IPS-15b (cell line): ENCODE results near the gene TMEM255B.

Source experiments
- H3K27me3 ChIP-seq: one replicate; pipeline ENCODE4 v1.6.1; 2013; ENCODE audit warnings: low read length; ENCODE audit not compliant: control insufficient read depth, insufficient read depth
- H3K36me3 ChIP-seq: one replicate; pipeline ENCODE4 v1.6.1; 2013; ENCODE audit warnings: low read length; ENCODE audit not compliant: control insufficient read depth, insufficient read depth
- H3K4me1 ChIP-seq: one replicate; pipeline ENCODE4 v1.6.1; 2013; ENCODE audit warnings: mild to moderate bottlenecking, low read length; ENCODE audit not compliant: control insufficient read depth, insufficient read depth
- H3K4me3 ChIP-seq: one replicate; pipeline ENCODE4 v1.5.1; 2013; ENCODE audit warnings: low read depth, low read length
- H3K9ac ChIP-seq: one replicate; pipeline ENCODE4 v1.6.1; 2013; ENCODE audit warnings: low read depth, mild to moderate bottlenecking, low read length
- H3K9me3 ChIP-seq: one replicate; pipeline ENCODE4 v1.6.1; 2013; ENCODE audit warnings: mild to moderate bottlenecking, low read length; ENCODE audit not compliant: control insufficient read depth, insufficient read depth

TMEM255B gene

DNA sequence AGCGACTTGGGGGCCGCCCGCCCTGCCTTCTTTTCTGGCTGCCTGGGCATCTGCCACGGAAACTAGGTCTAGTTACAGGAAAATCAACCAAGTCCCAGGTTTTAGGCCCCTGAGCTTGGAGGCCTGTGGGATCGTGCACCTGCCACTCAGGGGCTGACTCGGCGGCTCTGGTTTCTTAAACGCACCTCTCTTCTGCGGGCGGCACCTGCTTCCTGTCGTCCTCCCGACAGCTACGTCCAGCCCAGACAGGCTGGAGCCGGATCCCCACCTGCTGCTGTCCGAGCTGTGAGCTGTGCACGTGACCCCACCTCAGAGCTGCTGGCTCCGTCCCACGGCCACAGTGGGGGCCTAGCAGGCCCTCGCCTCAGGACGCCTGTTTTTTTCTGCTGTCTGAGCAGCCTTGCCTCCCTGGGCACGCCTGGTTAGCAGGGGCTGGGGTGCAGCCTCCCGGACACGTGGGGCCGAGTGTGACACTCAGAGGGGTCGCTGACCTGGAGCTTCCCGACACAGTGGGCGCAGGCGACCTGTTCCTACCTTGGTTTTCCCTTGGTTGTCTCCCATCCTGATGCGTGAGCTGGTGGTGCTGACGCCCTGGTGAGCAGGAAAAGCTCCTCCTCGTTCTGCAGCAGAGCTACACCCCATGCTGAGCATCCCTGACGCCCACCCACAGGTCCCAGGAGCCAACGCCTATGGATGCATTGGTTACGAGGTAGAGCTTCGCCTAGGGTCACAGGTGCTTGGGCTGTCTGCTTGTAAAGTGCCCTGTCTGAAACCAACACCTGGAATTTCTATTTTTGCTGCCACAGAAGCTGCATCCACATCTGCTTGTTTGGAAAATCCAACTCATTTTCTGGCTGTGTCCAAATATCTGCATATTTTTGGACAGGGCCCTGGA, 17.5 kb downstream of the TMEM255B start:
- Histone ChIP-seq H3K36me3 (no peaks in the 10 kb centered on the region), H3K4me1 (no peaks in the 10 kb centered on the region), H3K9ac (no peak overlapping the region), H3K9me3 (no peaks in the 10 kb centered on the region), H3K4me3 (no peak overlapping the region), H3K27me3 (no peaks in the 10 kb centered on the region)

DNA sequence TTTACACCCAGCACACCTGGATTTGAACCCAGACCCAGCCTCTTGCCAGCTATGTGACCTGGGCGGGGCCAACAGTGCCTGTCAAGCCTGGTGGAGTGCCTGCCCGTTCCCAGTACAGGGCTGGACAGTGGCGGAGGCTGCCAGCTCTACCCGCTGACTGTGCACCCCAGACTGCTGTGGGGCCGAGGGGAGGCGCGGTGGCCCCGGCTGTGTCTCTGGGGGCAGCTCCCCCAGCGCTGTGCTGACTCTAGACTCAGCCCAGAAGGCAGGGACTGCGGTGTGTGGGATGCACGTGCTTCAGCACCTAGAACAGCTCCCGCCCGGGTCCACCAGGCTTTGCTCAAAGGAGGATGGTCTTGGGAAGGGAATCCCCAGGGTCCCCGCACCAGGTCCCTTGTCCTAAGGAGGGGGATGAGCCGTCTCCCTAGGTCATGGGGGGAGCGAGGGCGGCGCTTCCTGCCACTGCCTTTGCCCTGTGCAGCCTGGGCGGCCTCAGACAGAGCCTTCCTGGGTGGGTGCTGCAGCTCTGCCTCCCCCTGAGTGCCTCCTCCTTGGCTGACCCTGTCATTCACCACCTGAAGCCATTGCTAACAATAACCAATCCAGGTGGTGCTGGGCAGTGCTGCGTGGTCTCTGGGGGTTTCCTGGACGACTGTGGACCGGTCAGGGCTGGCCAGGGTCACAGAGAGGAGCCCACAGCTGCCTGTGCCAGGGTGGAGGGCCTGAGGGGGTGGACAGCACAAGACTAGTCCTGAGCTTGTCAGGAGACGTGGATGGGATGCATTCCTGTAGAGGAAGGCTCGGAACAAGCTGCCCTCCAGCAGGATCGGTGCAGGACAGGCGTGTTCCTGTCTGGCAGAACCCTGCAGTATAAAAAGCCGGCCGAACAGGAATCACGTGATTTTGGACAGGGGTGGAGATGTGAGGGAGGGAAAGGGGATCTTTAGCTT, 18.6 kb downstream of the TMEM255B start:
- Histone ChIP-seq H3K9me3 (no peaks in the 10 kb centered on the region), H3K36me3 (no peaks in the 10 kb centered on the region), H3K4me1 (no peaks in the 10 kb centered on the region), H3K4me3 (no peak overlapping the region), H3K9ac (no peak overlapping the region), H3K27me3 (no peaks in the 10 kb centered on the region)

DNA sequence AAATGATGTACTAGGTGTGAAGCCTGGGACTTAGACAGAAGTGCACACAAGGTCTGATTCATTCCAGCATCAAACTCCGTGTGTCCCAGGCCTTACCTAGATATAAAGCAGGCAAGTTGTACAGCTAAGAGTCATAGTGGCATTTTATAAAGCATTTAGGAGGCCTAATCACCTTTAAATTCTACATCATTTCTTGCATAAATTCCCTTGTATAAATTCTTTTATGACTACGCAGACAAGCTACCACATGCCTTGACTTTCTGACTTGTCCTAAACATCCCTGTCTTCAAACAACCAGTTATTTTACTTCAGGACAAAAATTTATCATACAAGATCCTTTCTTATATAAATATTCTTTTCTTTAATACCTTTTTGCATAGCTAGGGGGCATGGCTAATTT, 22.5 kb downstream of the TMEM255B start:
- no peaks in the 10 kb centered on the region for H3K36me3 ChIP-seq
- H3K9ac ChIP-seq = no peak overlapping the region
- H3K27me3 ChIP-seq = no peaks in the 10 kb centered on the region
- H3K4me3 ChIP-seq = no peak overlapping the region
- H3K9me3 ChIP-seq = no peaks in the 10 kb centered on the region
- no peaks in the 10 kb centered on the region for H3K4me1 ChIP-seq

DNA sequence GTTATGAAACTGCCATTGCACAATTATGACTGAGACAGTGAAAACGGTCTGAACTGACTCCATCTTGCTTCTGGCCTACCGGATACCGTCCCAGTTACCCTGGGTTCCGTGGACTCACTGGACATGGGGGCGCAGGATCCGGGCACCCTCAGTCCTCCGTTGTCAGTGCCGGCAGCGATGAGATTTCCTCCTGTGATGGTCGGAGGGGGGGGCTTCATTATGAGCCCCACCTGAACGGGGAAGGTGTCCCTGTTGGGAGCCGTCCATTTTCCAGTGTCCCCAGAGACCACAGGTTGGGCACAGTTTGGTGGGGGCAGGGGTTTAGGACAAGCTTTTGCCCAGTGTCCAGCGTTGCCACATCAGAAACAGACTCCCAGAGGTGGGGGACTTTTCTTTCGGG, 23.4 kb downstream of the TMEM255B start:
- Histone ChIP-seq H3K27me3 (no peaks in the 10 kb centered on the region), H3K36me3 (no peaks in the 10 kb centered on the region), H3K9me3 (no peaks in the 10 kb centered on the region)

DNA sequence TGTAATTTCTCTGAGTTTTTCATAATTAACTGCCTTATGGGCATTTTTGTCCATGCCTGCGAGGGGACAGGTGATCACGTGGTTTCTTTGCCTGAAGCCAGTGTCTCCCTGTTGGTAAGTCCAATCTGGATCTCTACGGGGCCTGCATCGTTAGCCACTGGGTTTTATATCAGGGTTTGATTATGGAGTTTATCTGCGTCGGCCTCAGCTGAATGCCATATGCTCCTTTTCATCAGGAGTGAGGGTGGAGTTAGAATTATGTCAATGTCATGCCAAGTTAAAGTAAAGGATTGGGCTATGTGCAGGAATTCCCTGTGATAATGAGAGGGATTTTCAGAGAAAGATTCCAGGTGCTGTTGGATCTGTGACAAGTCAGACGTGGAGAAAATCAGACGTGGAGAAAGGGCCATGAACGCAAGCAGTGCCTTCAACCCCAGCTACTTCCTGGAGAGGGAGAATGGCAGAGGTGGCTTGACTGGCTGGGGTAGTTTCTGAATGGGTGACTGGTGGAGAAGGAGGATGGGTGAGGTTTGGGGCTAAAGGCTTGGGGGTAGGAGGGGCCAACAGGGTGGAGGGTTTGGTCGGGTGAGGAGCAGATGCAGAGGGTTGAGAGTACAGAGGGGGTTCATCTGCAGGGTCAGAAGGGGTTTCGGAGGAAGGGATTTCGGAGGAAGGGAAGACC, 24.3 kb downstream of the TMEM255B start:
- Histone ChIP-seq H3K9me3 (no peaks in the 10 kb centered on the region), H3K27me3 (no peaks in the 10 kb centered on the region), H3K9ac (no peak overlapping the region), H3K4me3 (no peak overlapping the region), H3K4me1 (no peaks in the 10 kb centered on the region), H3K36me3 (no peaks in the 10 kb centered on the region)

More for the DNA sequence above, 23.4 kb downstream of the TMEM255B start:
- Histone ChIP-seq H3K9ac (no peak overlapping the region), H3K4me3 (no peak overlapping the region), H3K4me1 (no peaks in the 10 kb centered on the region)

DNA sequence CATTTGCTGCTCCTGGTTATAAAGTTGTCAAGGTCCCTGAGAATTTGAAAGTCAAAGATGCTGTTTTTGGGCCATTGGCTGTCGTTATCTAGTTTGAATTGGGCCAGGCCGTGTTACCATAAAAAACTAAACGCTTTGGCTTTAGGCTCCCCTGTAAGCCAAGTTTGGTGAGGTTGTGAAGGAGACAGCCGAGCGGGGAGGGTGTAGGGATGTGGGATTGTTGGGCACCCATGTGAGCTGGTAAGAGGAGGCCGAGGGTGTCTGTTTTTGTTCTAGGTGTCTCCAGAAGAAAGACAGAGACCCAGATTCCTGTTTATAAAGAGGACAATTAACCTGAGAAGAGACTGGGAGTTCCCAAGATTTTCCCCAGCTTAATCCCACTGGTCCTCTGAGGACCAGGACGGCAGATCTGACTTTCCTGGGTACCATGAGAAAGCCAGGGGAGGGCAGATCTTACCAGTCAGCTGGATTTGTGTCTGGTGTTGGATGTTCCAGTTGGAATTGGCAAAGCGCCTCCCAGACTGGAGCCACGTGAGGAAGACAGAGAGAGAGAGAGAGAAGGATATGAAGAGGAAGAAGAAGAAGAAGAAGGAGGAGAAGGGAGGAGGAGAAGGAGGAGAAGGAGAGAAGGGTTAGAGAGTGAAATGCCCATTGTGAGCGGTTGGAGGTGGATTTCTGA, 25.1 kb downstream of the TMEM255B start:
- no peak overlapping the region for H3K9ac ChIP-seq
- H3K36me3 ChIP-seq = no peaks in the 10 kb centered on the region

DNA sequence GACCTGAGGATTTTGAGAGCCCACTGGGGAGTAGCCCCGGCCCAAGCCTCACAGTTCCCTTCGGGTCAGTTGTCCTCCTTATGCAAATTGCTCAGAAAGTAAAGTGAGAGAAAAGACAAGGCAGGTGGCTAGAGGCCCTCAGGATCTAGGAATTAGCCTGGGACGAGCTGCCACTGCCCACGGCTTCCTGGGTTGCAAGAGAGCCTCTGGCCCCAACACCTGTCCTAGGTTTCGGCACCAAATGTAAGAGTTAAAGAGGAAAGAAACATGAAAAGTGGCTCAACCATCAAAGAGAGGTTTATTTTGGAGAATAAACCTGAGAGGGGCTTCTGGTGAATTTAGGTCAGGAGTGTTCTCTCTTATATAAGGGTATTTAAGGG, 25.6 kb downstream of the TMEM255B start:
- Histone ChIP-seq H3K27me3 (no peaks in the 10 kb centered on the region), H3K9me3 (no peaks in the 10 kb centered on the region), H3K36me3 (no peaks in the 10 kb centered on the region), H3K9ac (no peak overlapping the region), H3K4me1 (no peaks in the 10 kb centered on the region), H3K4me3 (no peak overlapping the region)

More for the DNA sequence above, 25.1 kb downstream of the TMEM255B start:
- H3K27me3 ChIP-seq = no peaks in the 10 kb centered on the region
- no peaks in the 10 kb centered on the region for H3K9me3 ChIP-seq
- no peak overlapping the region for H3K4me3 ChIP-seq
- no peaks in the 10 kb centered on the region for H3K4me1 ChIP-seq

DNA sequence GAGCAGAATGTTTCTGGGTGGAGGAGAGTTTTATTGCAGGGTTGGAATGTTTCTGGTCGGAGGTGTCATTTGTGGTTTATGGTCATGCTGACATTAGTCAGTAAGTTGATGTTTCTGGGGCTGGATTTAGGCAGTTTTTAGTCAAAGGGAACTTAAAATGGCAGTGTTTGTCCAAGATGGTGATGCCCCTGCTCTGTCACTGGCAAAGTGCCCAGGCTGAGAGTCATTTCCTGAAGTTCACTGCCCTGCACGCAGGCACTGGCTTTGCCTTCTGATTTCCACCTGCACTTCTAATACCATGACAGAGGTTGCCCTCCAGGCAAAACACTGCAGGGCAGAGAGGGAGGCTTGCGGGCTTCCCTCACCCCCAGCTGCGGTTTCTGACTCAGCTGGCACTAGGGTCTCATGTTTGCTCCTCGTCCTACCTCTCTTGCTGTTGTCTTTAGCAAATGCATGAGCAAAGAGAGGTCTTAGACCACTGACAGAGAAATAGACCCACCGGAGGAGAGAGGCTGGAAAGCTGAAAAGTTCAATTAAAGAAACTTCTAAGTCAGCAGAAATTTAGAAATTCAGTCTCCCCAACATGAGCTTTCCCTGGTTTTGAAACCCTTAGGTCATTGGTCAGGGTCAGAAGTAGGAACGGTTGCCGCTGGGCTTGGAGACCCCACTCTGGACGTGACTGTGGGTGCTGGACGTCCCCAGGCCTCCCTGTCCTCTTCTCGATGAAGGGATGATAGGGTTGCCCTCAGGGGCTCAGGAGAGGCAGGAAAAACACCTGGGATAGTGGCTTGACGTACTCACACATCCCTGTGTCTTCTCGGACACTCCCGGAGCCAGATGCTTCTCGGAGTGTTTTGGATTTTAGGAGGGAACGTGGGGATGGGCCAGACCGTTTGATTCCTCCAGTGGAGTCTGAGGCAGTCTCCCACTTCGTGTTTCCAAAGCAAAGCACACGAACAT, 26.3 kb downstream of the TMEM255B start:
- Histone ChIP-seq H3K9ac (no peak overlapping the region), H3K9me3 (no peaks in the 10 kb centered on the region), H3K4me1 (no peaks in the 10 kb centered on the region), H3K27me3 (no peaks in the 10 kb centered on the region), H3K36me3 (no peaks in the 10 kb centered on the region), H3K4me3 (no peak overlapping the region)

DNA sequence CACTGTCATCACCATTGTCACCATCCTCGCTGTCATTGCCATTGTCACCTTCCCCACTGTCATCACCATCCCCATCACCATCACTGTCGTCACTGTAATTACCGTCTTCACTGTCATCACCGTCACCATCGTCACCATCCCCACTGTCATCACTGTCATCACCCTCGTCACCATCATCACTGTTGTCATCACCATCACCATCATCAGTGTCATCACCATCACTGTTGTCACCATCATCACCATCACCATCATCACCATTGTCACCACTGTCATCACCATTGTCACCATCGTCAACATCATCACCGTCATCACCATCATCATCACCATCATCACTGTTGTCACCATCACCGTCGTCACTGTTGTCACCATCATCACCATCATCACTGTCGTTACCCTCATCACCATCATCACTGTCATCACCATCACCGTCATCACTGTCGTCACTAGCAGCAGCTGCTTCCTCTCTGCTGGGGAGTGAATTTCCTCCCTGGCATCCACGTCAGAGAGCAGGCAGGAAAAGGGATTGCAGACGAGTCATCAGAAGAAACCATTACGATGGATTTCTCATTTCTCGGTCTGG, 27.3 kb downstream of the TMEM255B start:
- H3K9me3 ChIP-seq = no peaks in the 10 kb centered on the region
- H3K9ac ChIP-seq = no peak overlapping the region
- H3K36me3 ChIP-seq = no peaks in the 10 kb centered on the region
- no peaks in the 10 kb centered on the region for H3K4me1 ChIP-seq
- H3K27me3 ChIP-seq = no peaks in the 10 kb centered on the region
- H3K4me3 ChIP-seq = no peak overlapping the region

DNA sequence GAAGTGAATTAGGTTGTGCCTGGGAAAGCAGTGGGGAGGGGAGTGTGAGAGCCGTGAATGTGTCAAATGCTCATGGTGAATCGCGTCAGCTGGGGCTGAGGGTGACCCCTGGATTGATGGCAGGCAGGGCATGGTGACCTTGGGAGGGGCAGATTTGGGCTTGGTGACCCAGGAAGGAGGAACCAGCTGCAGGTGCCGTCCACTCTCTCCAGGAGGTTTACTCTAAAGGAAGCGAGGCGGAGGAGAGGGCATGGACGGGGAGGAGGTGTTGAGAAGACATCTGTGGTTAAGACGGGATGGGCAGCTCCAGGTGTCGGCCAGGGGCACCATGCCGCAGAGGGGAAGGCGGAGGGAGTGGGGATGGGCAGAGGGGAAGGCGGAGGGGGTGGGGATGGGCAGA, 28.7 kb downstream of the TMEM255B start:
- no peaks in the 10 kb centered on the region for H3K27me3 ChIP-seq
- no peak overlapping the region for H3K9ac ChIP-seq
- no peaks in the 10 kb centered on the region for H3K36me3 ChIP-seq
- H3K9me3 ChIP-seq = no peaks in the 10 kb centered on the region
- no peak overlapping the region for H3K4me3 ChIP-seq
- H3K4me1 ChIP-seq = no peaks in the 10 kb centered on the region
